Measurements from ENCODE around the gene SMAD3.

Gene SMAD3

DNA sequence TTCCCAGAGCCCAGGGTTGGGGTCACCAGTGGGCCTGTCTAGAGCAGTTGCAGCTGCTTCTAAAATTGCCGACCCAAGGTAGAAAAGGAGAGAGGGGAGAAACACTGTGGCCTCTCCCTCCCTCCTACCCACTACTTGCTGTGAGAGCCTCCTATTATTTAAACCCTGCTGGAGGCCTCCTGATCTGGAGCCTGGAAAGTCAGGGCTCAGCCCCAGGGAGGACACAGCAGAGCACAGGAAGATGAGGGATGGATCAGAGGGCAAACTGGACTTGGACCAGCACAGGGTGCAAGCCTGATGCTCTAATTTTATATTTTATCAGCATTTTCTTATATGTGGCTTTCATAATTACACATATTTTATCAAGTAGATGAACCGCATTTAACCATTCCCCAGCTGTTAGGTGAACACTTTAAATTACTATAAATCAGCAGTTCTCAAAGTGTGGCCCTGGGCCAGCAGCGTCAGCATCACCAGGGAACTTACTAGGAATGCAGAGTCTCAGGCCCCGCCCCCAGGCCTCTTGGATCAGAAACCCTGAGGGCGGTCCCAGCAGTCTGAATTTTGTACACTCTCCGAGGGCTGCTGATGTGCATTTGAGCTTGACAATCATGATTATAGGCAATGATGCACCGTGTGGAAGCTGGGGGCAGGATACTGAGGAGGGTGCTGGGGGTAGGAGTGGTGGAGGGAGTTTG lies 26.7 kb downstream of the SMAD3 start:
- Mint-ChIP-seq H3K4me3 (no peak overlapping the region), H3K9me3 (ENCODE audit: low read depth) (no peaks in the 10 kb centered on the region), H3K4me1 (ENCODE audit: low read depth) (peaks cover 54% of the 10 kb centered on the region), H3K27me3 (no peaks in the 10 kb centered on the region), H3K36me3 (peaks cover 12% of the 10 kb centered on the region), H3K27ac (peak overlapping the region; percentile 46)

DNA sequence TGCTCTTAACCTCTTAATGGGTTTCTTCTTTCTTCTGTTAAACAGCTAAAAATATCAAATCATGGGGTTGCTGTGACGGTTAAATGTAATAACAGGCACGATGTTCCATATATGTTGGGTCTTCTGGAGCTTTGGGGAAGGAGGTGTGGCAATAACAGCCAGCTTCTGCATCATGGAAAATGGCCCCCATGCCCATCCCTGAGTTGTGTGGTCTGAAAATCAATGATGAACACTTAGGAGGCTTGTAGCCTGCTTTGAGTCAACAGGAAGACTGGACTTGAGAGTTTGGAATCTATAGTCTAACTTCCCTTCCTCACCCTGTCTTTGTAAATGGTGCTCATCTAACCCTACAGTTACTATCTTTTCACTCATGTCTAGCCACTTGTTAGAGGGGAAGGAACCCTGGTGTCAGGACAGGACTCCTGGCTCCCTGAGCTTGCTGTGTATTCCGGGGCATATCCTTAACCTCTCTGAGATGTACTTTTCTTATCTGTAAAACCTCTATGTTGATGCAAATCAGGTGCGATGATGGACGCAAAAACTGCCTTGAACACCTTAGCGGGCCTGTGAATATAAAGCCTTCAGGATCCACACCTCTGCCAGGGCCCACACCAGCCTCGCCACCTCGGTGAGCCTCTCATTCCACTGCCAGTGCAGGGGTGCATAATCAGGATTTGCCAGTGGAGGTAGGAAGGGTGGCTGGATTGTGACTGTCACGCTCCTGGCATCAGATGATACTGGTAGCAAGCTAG lies 27.5 kb downstream of the SMAD3 start:
- peaks cover 54% of the 10 kb centered on the region for H3K4me1 Mint-ChIP-seq (ENCODE audit: low read depth)
- H3K9me3 Mint-ChIP-seq (ENCODE audit: low read depth) = no peaks in the 10 kb centered on the region
- no peak overlapping the region for H3K4me3 Mint-ChIP-seq
- H3K36me3 Mint-ChIP-seq = peaks cover 12% of the 10 kb centered on the region
- no peaks in the 10 kb centered on the region for H3K27me3 Mint-ChIP-seq
- H3K27ac Mint-ChIP-seq = peak overlapping the region; percentile 46

DNA sequence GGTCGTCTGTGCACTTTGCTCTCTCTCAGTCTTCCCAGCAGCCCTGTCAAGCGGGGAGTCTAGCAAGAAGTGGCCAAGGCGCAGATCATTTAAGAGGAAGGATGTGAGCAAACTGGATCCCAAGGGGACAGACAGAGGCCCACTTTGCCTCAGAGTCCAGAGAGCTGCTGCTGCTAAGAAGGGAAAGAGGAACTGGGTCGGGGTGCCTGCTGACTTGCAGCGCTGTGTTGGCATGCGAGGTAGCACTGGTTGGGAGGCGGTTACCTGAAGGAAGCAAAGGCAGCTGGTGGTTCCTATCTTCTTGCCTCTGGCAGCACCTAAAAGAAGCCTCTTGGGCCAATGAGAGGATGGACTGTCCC lies 28.1 kb downstream of the SMAD3 start:
- H3K27me3 Mint-ChIP-seq = no peaks in the 10 kb centered on the region
- peaks cover 57% of the 10 kb centered on the region for H3K4me1 Mint-ChIP-seq (ENCODE audit: low read depth)
- H3K4me3 Mint-ChIP-seq = no peak overlapping the region
- no peaks in the 10 kb centered on the region for H3K9me3 Mint-ChIP-seq (ENCODE audit: low read depth)
- H3K36me3 Mint-ChIP-seq = peaks cover 12% of the 10 kb centered on the region
- no peak overlapping the region for H3K27ac Mint-ChIP-seq

DNA sequence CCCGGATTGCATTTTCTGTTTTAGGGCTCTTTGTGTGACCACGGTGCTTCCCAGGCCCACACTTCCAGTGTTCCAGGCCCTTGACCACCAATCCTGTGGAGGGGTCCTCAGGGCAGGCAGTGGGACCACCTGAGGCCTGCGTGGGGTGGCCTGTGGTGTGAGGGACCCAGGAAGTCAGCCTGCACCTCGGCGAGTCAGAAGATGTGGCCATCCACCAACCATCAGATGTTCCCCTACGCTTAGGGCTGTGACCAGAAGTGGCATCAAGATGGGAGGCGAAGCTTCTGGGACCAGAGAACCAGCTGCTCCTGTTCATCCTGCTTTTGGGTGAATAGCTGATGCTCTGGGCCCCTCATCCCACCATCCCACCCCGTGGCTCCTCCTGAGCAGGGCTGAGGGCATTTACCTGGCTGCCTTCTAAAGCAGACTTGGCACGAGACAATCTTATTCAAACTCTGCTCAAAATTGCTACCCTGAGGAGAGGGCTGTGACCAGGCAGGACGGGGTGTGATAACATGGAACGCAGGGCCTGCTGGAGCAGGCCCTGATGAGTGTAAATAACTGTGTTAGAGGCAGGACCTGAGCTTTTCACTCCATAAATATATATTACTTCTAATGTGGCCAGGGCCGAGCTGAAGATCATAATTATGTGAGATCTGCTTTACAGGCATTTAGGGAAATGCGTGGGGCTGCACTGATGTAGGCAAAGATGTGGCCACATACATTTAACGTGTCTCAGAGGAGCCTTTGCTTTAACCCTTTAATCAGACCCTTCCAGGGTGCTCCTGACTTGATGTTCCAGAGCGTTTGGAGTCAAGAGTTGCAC lies 28.8 kb downstream of the SMAD3 start:
- peaks cover 10% of the 10 kb centered on the region for H3K36me3 Mint-ChIP-seq
- H3K27ac Mint-ChIP-seq = no peak overlapping the region
- peaks cover 63% of the 10 kb centered on the region for H3K4me1 Mint-ChIP-seq (ENCODE audit: low read depth)
- H3K4me3 Mint-ChIP-seq = no peak overlapping the region
- H3K27me3 Mint-ChIP-seq = no peaks in the 10 kb centered on the region
- no peaks in the 10 kb centered on the region for H3K9me3 Mint-ChIP-seq (ENCODE audit: low read depth)

DNA sequence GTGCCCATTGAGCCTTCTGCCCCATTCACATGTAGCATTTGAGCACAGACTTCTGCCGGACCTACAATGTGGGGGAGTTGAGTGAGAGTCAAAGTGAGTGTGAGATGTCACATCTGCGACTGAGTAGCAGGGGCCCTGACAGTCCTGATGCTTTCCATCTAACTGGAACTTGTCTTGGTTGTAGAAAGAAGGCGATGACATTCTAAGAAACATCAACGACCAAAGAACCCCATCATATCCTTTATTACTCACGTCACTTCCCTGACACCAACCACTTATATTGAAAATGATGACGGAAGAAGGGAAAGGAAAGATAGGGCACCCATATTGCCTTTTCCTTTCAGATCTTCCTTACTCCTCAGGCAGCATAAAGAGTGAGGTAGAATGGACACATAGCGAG lies 30.5 kb downstream of the SMAD3 start:
- Mint-ChIP-seq H3K4me1 (ENCODE audit: low read depth) (peaks cover 64% of the 10 kb centered on the region), H3K36me3 (peaks cover 8% of the 10 kb centered on the region)

DNA sequence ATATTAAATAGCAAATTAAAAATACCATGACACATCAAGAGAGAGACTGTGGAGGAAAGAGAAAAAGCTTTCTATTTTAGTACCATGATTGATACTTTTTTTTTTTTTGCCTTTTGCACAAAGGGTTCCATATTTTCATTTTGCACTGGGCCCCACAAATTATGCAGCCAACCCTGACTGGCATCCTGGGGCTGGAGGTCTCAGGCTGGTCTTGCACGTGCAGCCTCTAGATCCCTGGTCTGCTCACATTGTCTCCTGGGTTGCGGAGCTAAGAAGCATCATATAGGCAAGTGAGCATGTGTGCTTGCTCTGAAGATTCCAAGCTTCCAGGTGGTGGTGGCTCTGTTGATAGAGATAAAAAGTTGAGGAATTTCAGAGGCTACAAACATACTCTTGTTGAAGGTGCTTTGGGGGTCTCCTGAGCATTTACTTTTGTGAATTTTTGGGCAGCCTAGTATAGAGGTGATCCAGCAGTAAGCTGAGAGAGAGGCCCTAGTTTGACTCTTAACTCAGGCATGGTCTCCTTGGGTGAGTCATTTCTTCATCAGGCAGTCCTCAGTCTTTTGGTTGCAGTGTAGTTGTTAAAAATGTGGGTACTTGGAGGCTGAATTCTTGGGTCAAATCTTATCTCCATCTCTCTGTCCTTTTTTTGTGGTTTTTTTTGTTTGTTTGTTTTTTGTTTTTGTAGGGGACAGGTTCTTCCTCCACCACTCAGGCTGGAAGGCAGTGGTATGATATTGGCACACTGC lies 31.3 kb downstream of the SMAD3 start:
- Mint-ChIP-seq H3K9me3 (ENCODE audit: low read depth) (no peaks in the 10 kb centered on the region), H3K36me3 (peaks cover 8% of the 10 kb centered on the region), H3K4me3 (peak overlapping the region; percentile 24)

More for the DNA sequence above, 30.5 kb downstream of the SMAD3 start:
- Mint-ChIP-seq H3K4me3 (no peak overlapping the region), H3K27ac (peak overlapping the region; percentile 8), H3K9me3 (ENCODE audit: low read depth) (no peaks in the 10 kb centered on the region), H3K27me3 (no peaks in the 10 kb centered on the region)

DNA sequence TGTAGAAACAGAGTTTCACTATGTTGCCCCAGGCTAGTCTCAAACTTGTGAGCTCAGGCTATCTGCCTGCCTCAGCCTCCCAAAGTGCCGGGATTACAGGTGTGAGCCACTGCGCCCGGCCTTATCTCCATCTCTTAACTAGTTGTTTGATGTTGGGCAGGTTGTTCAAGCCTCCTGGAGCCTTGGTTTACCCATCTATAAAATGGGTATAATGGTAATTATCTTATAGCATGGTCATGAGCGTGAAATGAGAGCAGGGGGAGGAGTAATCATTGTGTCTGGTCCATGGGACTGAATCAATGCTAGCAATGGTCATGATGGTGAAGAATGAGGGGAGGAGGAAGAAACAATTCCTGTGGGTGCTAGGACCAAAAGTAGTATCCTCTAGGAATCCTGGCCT lies 32.0 kb downstream of the SMAD3 start:
- peaks cover 8% of the 10 kb centered on the region for H3K36me3 Mint-ChIP-seq
- H3K4me3 Mint-ChIP-seq = peak overlapping the region; percentile 72
- peak overlapping the region; percentile 93 for H3K27ac Mint-ChIP-seq
- H3K4me1 Mint-ChIP-seq (ENCODE audit: low read depth) = peaks cover 53% of the 10 kb centered on the region
- no peaks in the 10 kb centered on the region for H3K9me3 Mint-ChIP-seq (ENCODE audit: low read depth)
- H3K27me3 Mint-ChIP-seq = no peaks in the 10 kb centered on the region

More for the DNA sequence above, 31.3 kb downstream of the SMAD3 start:
- no peaks in the 10 kb centered on the region for H3K27me3 Mint-ChIP-seq
- H3K4me1 Mint-ChIP-seq (ENCODE audit: low read depth) = peaks cover 56% of the 10 kb centered on the region
- peak overlapping the region; percentile 93 for H3K27ac Mint-ChIP-seq

DNA sequence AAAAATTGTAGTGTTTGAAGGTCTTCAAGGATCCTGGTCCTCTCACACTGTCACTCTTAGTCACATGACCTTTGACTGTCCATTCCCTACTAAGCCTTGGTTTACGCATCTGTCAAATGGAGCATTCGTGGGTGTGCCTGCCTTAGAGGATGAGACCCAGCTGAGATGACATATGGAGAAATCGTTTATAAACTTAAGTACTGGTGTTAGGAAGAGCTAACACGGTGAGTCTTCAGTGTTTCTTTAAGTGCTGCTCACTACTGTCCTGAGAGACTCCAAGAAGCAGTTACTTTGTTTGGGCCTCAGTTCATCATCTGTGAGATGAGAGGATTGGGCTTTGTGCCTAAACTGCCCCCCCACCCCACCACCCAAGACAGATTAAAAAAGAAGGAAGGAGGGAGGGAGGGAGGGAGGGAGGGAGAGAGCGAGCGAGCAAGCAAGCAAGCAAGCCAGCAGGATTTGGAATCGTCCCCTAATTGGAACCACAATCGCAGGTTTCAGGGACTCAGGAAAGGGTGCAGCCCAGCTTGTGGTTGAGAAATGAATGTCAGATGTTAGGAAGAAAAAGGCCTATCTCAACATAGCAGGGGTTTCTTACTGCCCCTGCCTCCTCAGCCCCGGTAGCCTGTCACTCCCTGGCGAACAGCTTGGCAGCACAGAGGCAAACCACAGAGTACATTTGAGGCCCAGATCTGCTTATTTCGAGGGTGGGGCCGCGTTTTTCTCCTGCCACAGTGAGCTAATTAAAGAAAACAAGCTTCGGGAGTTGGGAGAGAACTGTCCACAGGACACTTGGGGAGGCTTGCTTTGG lies 32.7 kb downstream of the SMAD3 start:
- no peaks in the 10 kb centered on the region for H3K27me3 Mint-ChIP-seq
- no peaks in the 10 kb centered on the region for H3K9me3 Mint-ChIP-seq (ENCODE audit: low read depth)
- peaks cover 5% of the 10 kb centered on the region for H3K36me3 Mint-ChIP-seq
- H3K4me1 Mint-ChIP-seq (ENCODE audit: low read depth) = peaks cover 46% of the 10 kb centered on the region
- peak overlapping the region; percentile 93 for H3K27ac Mint-ChIP-seq
- H3K4me3 Mint-ChIP-seq = peak overlapping the region; percentile 72

DNA sequence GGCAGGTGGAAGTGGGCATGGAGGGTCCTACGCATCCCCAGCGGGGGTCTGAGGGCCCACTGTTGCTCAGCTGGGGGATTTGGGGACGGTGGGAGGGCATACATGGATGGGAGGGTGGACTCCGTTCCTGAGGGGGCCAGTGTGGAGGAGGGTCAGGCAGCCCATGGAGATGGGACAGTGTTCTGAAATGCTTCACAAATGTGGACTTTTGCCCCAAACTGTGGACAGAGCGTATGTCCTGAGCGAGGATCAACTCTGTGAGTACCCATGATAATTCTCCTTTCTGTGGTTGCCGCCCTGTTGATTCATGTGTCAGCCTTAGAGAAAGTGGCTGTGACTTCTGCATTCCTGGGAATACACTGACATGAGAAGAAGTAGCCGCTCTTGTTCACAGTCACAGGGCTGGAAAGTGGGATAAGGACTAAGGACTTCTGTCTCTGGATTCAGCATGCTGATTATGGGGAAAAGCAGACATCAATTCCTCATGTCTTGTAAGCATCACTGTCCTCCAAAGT lies 33.4 kb downstream of the SMAD3 start:
- peaks cover 43% of the 10 kb centered on the region for H3K4me1 Mint-ChIP-seq (ENCODE audit: low read depth)
- H3K4me3 Mint-ChIP-seq = peak overlapping the region; percentile 30
- H3K36me3 Mint-ChIP-seq = peaks cover 3% of the 10 kb centered on the region
- H3K27ac Mint-ChIP-seq = peak overlapping the region; percentile 78
- H3K9me3 Mint-ChIP-seq (ENCODE audit: low read depth) = no peaks in the 10 kb centered on the region
- H3K27me3 Mint-ChIP-seq = no peaks in the 10 kb centered on the region

DNA sequence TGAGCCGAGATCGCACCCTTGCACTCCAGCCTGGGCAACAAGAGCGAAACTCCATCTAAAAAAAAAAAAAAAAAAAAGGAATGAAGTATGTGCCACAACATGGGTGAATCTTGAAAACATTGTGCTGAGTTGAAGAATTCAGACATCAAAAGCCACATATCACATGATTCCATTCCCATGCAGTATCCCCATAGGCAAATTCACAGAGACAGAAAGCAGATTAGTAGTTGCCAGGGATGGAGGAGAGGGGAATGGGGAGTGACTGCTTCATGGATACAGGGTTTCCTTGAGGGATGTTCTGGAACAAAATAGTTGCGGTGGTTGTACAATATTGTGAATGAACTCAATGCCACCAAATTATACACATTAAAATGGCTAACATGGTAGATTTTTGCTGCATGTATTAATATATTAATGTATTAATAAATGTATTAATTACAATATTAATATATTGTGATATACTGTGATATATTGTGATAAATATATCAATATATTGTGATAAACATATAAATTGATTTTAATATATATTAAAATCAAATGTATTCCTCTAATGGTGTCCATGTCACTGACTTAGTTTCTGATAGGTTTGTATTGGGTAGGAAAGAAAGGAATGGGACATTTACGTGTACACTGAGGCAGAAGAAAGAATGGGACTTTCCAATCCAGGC lies 34.9 kb downstream of the SMAD3 start:
- H3K4me1 Mint-ChIP-seq (ENCODE audit: low read depth) = peaks cover 42% of the 10 kb centered on the region
- H3K36me3 Mint-ChIP-seq = peaks cover 3% of the 10 kb centered on the region
- no peaks in the 10 kb centered on the region for H3K9me3 Mint-ChIP-seq (ENCODE audit: low read depth)
- no peaks in the 10 kb centered on the region for H3K27me3 Mint-ChIP-seq
- H3K4me3 Mint-ChIP-seq = no peak overlapping the region
- H3K27ac Mint-ChIP-seq = peak overlapping the region; percentile 84

DNA sequence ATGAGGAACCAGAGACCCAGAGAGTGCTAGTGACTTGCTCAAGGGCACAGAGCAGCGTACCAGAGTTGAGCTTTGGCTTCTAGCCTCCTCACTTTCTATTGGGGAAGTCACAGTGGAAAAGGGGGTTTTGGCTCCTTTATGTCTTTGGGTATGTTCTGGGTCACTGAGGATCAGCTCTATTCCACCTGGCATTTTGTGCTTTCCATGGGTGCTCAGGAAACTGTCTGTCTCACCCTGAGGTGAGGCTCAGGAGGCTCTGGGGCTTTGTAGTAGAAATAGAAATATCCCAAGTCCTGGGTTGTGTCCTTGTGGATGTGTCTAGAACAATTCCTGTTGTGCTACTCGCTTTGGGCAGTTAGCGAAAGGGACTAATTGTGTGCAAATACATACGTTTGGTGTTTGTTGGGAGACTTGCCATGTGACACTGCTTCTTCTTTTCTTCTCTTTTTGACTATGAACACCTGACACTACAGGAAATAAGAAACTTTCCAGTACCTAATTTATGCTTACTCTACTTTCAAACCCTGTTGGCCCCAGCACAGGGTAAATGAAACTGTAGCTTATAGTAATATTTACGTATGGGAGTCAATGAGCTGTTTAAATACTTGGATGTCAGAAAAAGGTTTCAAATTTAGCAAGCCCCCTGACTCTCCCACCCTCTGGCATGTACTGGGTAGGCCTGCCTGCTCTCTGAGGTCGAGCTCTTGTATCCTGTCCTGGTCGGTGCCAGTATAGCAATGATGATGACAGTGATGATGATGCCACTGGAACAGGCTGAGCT lies 35.6 kb downstream of the SMAD3 start:
- H3K27ac Mint-ChIP-seq = no peak overlapping the region
- H3K9me3 Mint-ChIP-seq (ENCODE audit: low read depth) = no peaks in the 10 kb centered on the region
- no peaks in the 10 kb centered on the region for H3K27me3 Mint-ChIP-seq
- peaks cover 2% of the 10 kb centered on the region for H3K36me3 Mint-ChIP-seq
- peaks cover 42% of the 10 kb centered on the region for H3K4me1 Mint-ChIP-seq (ENCODE audit: low read depth)
- H3K4me3 Mint-ChIP-seq = no peak overlapping the region

DNA sequence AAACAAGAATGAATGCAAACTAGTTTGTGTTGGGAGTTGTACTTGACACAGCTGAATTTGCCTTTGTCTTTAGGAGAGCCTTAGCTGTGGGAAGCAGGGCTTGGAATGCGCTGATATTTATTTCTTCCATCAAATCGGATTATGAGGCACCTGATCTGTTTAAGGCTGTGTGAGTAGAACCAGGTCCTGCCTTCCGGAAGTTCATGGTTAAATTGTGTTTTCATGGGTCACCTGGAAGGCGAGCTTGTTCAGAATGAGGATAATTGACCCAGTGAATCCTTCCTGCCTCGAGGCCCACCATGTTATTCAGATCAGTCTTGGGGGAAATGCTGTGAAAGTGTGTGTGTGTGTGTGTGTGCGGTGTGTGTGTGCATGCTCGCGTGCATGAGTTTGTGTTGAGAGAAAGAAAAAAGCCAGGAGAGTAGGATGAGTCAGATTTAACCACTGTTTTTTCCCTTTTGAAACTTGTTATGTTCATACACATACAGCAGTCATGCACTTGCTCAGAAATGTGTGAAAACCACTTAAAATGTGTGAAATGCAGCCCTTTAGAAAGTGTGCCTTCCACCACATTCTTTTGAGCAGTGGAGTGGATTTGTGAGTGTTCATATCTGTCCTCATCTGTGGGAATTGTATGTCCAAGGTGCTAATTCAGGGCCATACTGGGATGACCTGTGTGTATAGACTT lies 36.7 kb downstream of the SMAD3 start:
- H3K4me1 Mint-ChIP-seq (ENCODE audit: low read depth) = peaks cover 43% of the 10 kb centered on the region
- no peaks in the 10 kb centered on the region for H3K36me3 Mint-ChIP-seq
- no peaks in the 10 kb centered on the region for H3K27me3 Mint-ChIP-seq
- no peak overlapping the region for H3K4me3 Mint-ChIP-seq
- no peak overlapping the region for H3K27ac Mint-ChIP-seq
- no peaks in the 10 kb centered on the region for H3K9me3 Mint-ChIP-seq (ENCODE audit: low read depth)
